GM12801 (cell line): ENCODE data around the gene ATP6AP2.

Source experiments
- CTCF ChIP-seq: IDR thresholded peaks from one replicate; pipeline ENCODE4 v1.5.1; 2011; ENCODE audit warnings: control low read depth; ENCODE audit not compliant: insufficient read length; ENCODE audit errors: extremely low read depth

Gene ATP6AP2

GRCh38 chrX:40617566-40617965 lies 36.8 kb downstream of the ATP6AP2 start:
- TF ChIP-seq CTCF: no peak

GRCh38 chrX:40622479-40623138 lies 41.8 kb downstream of the ATP6AP2 start:
- TF ChIP-seq CTCF: no peak

- TF ChIP-seq CTCF: no peak
These were observed 42.4 kb downstream of the ATP6AP2 start, which contains the start of gene MPC1L for GRCh38 chrX:40623139-40623536. Gene MPC1L (plus strand): TSS chrX:40623428. CDS start chrX:40623566, 138 bp downstream.

- no peak for TF ChIP-seq CTCF
These were observed 42.9 kb downstream of the ATP6AP2 start for GRCh38 chrX:40623665-40624064.

DNA sequence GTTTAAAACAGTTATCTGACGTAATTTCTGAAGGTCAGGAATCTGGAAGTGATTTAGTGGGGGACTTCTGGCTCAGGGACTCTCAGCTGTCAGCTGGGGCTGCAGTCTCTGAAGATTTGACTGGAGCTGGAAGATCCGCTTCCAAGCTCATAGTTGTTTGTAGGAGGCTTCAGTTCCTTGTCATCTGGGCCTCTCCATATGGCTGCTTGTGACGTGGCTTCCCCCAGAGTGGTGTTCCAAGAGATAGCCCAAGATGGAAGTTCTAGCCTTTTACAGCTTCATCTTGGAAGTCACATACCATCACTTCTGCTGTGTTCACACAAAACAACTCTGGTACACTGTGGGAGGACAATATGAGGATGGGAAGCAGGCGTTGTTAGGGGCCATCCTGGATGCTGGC lies 44.5 kb downstream of the ATP6AP2 start:
- no peak for TF ChIP-seq CTCF

DNA sequence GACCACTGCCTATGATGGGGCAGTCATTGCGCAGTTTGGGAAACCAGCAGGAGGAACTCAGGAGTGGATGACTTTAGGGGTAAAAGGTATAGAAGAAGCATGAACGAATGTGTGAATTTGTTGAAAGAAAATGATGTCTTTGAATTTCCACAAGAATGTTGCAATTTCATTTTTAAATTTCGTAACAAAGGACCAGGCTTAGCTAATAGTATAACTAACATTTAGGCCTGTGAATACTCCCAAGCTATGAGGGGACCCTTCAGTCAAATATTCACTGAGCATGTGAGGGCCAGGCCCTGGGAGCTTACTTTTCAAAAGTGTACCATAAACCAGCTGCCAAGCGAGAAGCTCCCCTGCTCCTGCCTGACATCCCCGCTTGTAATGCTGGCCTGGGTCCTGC lies 47.7 kb downstream of the ATP6AP2 start:
- TF ChIP-seq CTCF: no peak

DNA sequence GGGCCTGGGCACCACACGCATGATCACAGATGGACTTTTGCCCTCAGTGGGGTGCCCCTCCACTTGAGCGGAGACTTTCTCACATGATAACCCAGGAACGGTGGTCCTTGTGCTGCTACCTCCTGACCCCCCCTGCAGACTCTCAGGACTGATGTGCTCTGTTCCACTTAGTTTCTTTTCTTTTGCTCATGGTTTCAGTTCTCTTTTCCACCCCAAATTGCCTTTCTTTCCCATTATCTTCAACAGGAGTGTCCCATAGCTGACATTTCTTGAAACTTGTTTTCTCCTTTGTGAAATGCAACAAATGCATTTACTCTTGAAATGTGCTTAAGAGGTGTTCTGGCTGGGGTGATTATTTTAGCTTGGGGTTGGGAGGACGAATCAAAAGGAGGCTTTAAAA lies 51.4 kb downstream of the ATP6AP2 start:
- TF ChIP-seq CTCF: no peak
